Chondrocyte (in vitro differentiated cells): Measurements from ENCODE around the gene HAPSTR1. TPM values are rescaled to one million over a fixed set of nuclear protein-coding genes. Genes with fewer than 3 reads are reported as not detected.

ENCODE experiments used
- DNase-seq: peaks from one replicate; pipeline ENCODE4 v3.0.0; 2021; ENCODE audit warnings: mixed read lengths, low spot score
- H3K27ac Mint-ChIP-seq: one replicate; pipeline ENCODE4 v1.8.0; 2021; ENCODE audit warnings: mild to moderate bottlenecking, moderate library complexity, mixed read lengths; ENCODE audit not compliant: unreplicated experiment
- H3K27me3 Mint-ChIP-seq: 2 replicates; pipeline ENCODE4 v1.8.0; 2021; ENCODE audit warnings: low read depth, mixed read lengths
- H3K36me3 Mint-ChIP-seq: 2 replicates; pipeline ENCODE4 v1.8.0; 2021; ENCODE audit warnings: low read depth, mixed read lengths
- H3K4me1 Mint-ChIP-seq: 2 replicates; pipeline ENCODE4 v1.8.0; 2021; ENCODE audit warnings: low read depth, mild to moderate bottlenecking, mixed read lengths
- H3K4me3 Mint-ChIP-seq: one replicate; pipeline ENCODE4 v1.8.0; 2021; ENCODE audit warnings: mild to moderate bottlenecking, moderate library complexity, mixed read lengths; ENCODE audit not compliant: unreplicated experiment
- H3K9me3 Mint-ChIP-seq: 2 replicates; pipeline ENCODE4 v1.8.0; 2021; ENCODE audit warnings: low read depth, mixed read lengths
- total RNA-seq: library from RNA; stranded (reverse); gene quantifications from 3 replicates; pipeline ENCODE4 v1.2.1, GENCODE V29; 2021
- TF ChIP-seq, protein P1 (sequence below): fragments of 200-600 bp; sonication (generic); IDR thresholded peaks from 2 replicates; pipeline ENCODE4 v1.5.0; 2021; ENCODE audit warnings: antibody characterized with exemption, mild to moderate bottlenecking, moderate library complexity

HAPSTR1 gene
- total RNA-seq, 1 donor from 2014 or later: 82.5 TPM

DNA sequence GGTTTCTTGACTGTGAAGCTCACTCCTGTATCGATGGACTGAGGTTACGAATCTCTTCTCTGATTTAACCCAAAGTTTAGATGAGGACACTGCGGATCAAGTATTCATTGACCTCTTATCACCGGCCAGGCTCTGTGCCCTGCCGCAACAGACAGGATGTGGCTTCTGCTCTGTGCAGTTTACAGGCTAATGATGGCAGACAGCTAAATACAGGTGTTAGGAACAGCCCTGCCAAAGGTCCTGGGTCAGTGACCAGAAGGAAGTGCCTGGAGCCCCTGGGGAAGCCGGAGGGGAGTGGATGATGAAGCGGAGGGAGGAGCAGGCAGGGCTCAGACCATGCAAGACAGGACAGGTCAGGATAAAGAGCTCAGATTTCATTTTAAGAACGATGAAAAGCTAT, 44.4 kb downstream of the HAPSTR1 start:
- Mint-ChIP-seq H3K4me3 (no peak overlapping the region), H3K36me3 (peaks cover 2% of the 10 kb centered on the region), H3K27ac (peak overlapping the region; percentile 17), H3K9me3 (no peaks in the 10 kb centered on the region), H3K4me1 (peaks cover 9% of the 10 kb centered on the region), H3K27me3 (no peaks in the 10 kb centered on the region)
- TF ChIP-seq, protein P1, sequence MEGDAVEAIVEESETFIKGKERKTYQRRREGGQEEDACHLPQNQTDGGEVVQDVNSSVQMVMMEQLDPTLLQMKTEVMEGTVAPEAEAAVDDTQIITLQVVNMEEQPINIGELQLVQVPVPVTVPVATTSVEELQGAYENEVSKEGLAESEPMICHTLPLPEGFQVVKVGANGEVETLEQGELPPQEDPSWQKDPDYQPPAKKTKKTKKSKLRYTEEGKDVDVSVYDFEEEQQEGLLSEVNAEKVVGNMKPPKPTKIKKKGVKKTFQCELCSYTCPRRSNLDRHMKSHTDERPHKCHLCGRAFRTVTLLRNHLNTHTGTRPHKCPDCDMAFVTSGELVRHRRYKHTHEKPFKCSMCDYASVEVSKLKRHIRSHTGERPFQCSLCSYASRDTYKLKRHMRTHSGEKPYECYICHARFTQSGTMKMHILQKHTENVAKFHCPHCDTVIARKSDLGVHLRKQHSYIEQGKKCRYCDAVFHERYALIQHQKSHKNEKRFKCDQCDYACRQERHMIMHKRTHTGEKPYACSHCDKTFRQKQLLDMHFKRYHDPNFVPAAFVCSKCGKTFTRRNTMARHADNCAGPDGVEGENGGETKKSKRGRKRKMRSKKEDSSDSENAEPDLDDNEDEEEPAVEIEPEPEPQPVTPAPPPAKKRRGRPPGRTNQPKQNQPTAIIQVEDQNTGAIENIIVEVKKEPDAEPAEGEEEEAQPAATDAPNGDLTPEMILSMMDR: no peak
- DNase-seq: peak; percentile 49

DNA sequence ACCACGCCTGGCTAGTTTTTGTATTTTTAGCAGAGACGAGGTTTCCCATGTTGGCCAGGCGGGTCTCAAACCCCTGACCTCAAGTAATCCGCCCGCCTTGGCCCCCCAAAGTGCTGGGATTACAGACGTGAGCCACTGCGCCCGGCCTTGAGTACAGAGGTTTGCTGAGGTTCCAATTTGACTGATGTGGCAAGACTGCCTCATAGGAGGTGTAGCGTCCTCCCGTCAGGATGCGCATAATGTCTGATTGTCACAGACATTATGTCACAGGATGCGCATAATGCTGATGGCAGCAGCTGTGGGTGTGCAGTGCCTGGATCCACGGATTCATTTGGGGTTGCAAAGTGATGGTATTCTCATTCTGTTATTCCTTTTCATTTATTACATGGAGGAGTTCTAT, 45.2 kb downstream of the HAPSTR1 start:
- H3K36me3 Mint-ChIP-seq: peaks cover 2% of the 10 kb centered on the region
- no peak overlapping the region for H3K27ac Mint-ChIP-seq
- DNase-seq: peak; percentile 63
- TF ChIP-seq, protein P1: no peak
- no peaks in the 10 kb centered on the region for H3K9me3 Mint-ChIP-seq
- no peaks in the 10 kb centered on the region for H3K27me3 Mint-ChIP-seq
- H3K4me1 Mint-ChIP-seq: peaks cover 9% of the 10 kb centered on the region
- no peak overlapping the region for H3K4me3 Mint-ChIP-seq

DNA sequence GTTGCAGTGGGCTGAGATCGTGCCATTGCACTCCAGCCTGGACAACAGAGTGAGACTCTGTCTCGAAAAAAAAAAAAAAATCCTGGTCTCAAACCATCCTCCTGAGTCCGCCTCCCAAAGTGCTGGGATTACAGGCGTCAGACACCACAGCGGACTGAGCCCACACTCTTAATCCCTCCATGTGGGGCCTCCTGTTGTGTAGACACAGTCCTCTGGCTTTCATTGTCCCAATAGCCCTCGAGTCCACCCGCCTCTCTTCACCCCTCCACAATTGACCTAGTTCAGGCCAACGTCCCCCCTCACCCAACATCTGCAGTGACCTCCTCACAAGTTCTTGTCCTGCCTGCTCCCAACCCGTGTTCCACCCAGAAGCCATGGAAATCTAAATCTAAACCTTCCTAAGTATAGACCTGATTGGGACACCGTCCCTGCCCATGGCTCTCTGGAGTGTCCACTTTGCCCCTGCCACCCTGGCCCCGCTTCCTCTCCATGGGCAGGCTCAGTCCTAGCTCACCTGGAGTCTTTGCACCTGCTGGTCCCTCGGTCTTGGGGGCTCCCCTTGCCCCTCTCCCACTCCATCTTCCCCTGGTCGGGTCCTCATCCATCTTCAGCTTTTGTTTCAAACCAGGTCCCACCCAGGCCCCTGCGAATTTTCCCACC, 46.7 kb downstream of the HAPSTR1 start:
- TF ChIP-seq, protein P1: no peak
- no peak overlapping the region for H3K4me3 Mint-ChIP-seq
- no peaks in the 10 kb centered on the region for H3K27me3 Mint-ChIP-seq
- peaks cover 2% of the 10 kb centered on the region for H3K36me3 Mint-ChIP-seq
- peaks cover 9% of the 10 kb centered on the region for H3K4me1 Mint-ChIP-seq
- peak; percentile 69 for DNase-seq
- H3K9me3 Mint-ChIP-seq: no peaks in the 10 kb centered on the region
- peak overlapping the region; percentile 2 for H3K27ac Mint-ChIP-seq

DNA sequence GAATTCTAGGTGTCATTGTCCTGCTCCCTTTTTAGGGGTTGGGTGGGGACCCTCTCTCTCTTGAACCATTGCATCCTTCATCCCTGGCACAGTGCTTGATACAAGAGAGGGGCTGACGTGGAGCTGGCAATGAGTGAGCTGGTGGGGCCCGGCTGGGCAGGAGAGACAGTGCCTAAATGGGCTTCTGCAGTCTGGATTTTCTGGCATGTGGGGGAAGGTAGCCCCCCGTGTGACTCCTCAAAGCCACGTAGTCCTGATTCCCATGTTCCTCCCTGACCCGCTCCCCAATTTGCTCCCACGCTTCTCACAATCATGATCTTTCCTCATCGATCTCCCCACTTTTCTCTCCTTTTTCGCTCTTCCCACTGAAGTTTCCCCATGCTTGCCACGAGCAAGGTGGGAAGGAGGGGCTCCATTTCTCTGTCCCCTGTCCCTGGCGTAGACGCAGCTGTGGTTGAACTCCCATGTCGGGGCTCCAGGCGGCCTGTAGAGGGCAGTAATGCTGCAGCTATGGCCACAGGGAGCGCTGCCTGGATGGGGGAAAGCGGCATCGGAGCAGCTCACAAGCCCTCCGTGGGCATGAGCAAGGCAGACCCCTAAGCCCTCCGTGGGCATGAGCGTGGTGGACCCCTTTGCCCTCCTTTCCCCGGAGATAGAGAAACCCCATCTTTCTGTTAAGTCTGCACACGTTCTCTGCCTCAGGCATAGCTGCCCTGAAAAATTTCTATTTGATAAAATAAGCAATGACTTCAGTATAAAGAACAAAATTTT, 47.5 kb downstream of the HAPSTR1 start:
- Mint-ChIP-seq H3K4me1 (peaks cover 9% of the 10 kb centered on the region), H3K36me3 (peaks cover 2% of the 10 kb centered on the region), H3K27me3 (no peaks in the 10 kb centered on the region), H3K9me3 (no peaks in the 10 kb centered on the region), H3K4me3 (peak overlapping the region; percentile 31), H3K27ac (no peak overlapping the region)
- TF ChIP-seq, protein P1: peak; percentile 92
- DNase-seq: peak; percentile 44

DNA sequence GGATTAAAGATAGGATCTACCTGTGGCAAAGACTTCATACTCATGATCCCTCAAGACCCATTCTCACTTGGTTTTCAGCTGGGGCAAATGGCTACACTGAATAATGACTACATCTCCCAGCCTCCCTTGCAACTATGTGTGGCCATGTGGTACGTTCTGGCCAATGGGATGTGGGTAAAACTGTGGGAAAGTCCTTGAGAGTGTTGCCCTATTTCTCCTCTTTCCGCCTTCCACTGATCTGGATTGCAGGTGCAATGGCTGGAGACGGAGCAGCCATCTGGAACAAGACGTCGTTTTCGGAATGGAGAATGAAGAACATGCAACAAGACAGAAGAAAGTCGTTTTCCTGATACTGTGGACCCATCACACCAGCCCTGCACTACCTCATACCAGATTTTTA, 48.5 kb downstream of the HAPSTR1 start:
- TF ChIP-seq, protein P1: no peak

More for the DNA sequence above, 48.5 kb downstream of the HAPSTR1 start:
- peaks cover 9% of the 10 kb centered on the region for H3K4me1 Mint-ChIP-seq
- peaks cover 2% of the 10 kb centered on the region for H3K36me3 Mint-ChIP-seq
- H3K9me3 Mint-ChIP-seq: no peaks in the 10 kb centered on the region
- no peak overlapping the region for H3K4me3 Mint-ChIP-seq
- H3K27me3 Mint-ChIP-seq: no peaks in the 10 kb centered on the region
- H3K27ac Mint-ChIP-seq: no peak overlapping the region
- DNase-seq: peak; percentile 29

Other genes starting within 250 kb of the HAPSTR1 start
- gene CARHSP1, start 222.6 kb upstream of the HAPSTR1 start, total RNA-seq: 46.5 to 57.4 TPM (median 54.1 TPM) in 3 replicates
- gene LITAFD, start 209.3 kb upstream of the HAPSTR1 start, total RNA-seq: not detected in 3 replicates
- gene USP7, start 127.7 kb upstream of the HAPSTR1 start, total RNA-seq: 80.3 to 90.6 TPM (median 81.1 TPM) in 3 replicates